GM12873 (cell line): ENCODE results near the gene CASQ1.

ENCODE experiments used
- CTCF ChIP-seq: IDR thresholded peaks from 2 replicates; pipeline ENCODE4 v1.5.1; 2012; ENCODE audit warnings: low read depth, mild to moderate bottlenecking, moderate library complexity, low read length, control low read depth; ENCODE audit not compliant: insufficient read depth; ENCODE audit errors: missing control alignments

CASQ1 gene

GRCh38 chr1:160168609-160169369, 21.6 kb upstream of the CASQ1 start:
- TF ChIP-seq CTCF = peak; percentile 11

- TF ChIP-seq CTCF = no peak
Measured at GRCh38 chr1:160169553-160170399, 20.6 kb upstream of the CASQ1 start.

- no peak for TF ChIP-seq CTCF
Measured at GRCh38 chr1:160171354-160171753, 19.0 kb upstream of the CASQ1 start.

GRCh38 chr1:160171980-160172379, 18.4 kb upstream of the CASQ1 start:
- TF ChIP-seq CTCF = no peak

GRCh38 chr1:160177231-160177630, 13.1 kb upstream of the CASQ1 start:
- TF ChIP-seq CTCF = no peak

- no peak for TF ChIP-seq CTCF
Measured at GRCh38 chr1:160177667-160178066, 12.7 kb upstream of the CASQ1 start.

- no peak for TF ChIP-seq CTCF
Measured at GRCh38 chr1:160178731-160179130, 11.6 kb upstream of the CASQ1 start.
